Measurements from ENCODE around the gene CHIC1.
"Not testable (repeated sequence)": the region's sequence is repeated elsewhere in the genome, so short reads cannot be mapped to it uniquely, and the experiment has no call there.

CHIC1 gene

GRCh38 chrX:73562984-73563737, at the start of gene CHIC1:
Gene CHIC1 (plus strand): TSS chrX:73563197. CDS start chrX:73563285, 88 bp downstream.
- DNase-seq, result peak; percentile 27 to 56

GRCh38 chrX:73522823-73523222, 40.2 kb upstream of the CHIC1 start:
- not testable (repeated sequence) for DNase-seq

GRCh38 chrX:73524906-73525305, 38.1 kb upstream of the CHIC1 start:
- DNase-seq, result no peak

- DNase-seq, result no peak
Observed at GRCh38 chrX:73525928-73526690, 36.9 kb upstream of the CHIC1 start.

- not testable (repeated sequence) for DNase-seq
Observed at GRCh38 chrX:73531655-73532054, 31.3 kb upstream of the CHIC1 start.

GRCh38 chrX:73556159-73556558, 6.8 kb upstream of the CHIC1 start:
- no peak for DNase-seq

- no peak for DNase-seq
Observed at GRCh38 chrX:73561801-73562200, 1.2 kb upstream of the CHIC1 start.

- no peak for DNase-seq
Observed at GRCh38 chrX:73562458-73562857, 539 bp upstream of the CHIC1 start.

GRCh38 chrX:73563738-73564068, 706 bp downstream of the CHIC1 start:
- no peak for DNase-seq

GRCh38 chrX:73577361-73577760, 14.4 kb downstream of the CHIC1 start:
- DNase-seq, result no peak

- no peak for DNase-seq
Observed at GRCh38 chrX:73581002-73581628, 18.1 kb downstream of the CHIC1 start.

- not testable (repeated sequence) for DNase-seq
Observed at GRCh38 chrX:73597758-73598157, 34.8 kb downstream of the CHIC1 start.

GRCh38 chrX:73615022-73615421, 52.0 kb downstream of the CHIC1 start:
- no peak for DNase-seq

GRCh38 chrX:73641669-73642068, 78.7 kb downstream of the CHIC1 start:
- DNase-seq, result not testable (repeated sequence)

GRCh38 chrX:73647212-73647611, 84.2 kb downstream of the CHIC1 start:
- DNase-seq, result no peak

- DNase-seq, result no peak
Observed at GRCh38 chrX:73647632-73648322, 84.8 kb downstream of the CHIC1 start.

- DNase-seq, result not testable (repeated sequence)
Observed at GRCh38 chrX:73661322-73661721, 98.3 kb downstream of the CHIC1 start.

- DNase-seq, result no peak
Observed at GRCh38 chrX:73668779-73669178, 105.8 kb downstream of the CHIC1 start.

GRCh38 chrX:73681408-73681807, 118.4 kb downstream of the CHIC1 start:
- no peak for DNase-seq

- no peak for DNase-seq
Observed at GRCh38 chrX:73683236-73683859, 120.4 kb downstream of the CHIC1 start.

GRCh38 chrX:73707014-73707413, 144.0 kb downstream of the CHIC1 start:
- not testable (repeated sequence) for DNase-seq

GRCh38 chrX:73728602-73729001, 165.6 kb downstream of the CHIC1 start:
- no peak for DNase-seq

All from NCI-H187 (cell line).